ENCODE results near the gene DDR2. TPM values are rescaled to one million over a fixed set of nuclear protein-coding genes. Genes with fewer than 3 reads are reported as not detected.
"Not testable (repeated sequence)": the region's sequence is repeated elsewhere in the genome, so short reads cannot be mapped to it uniquely, and the experiment has no call there.

DDR2 gene
- total RNA-seq, 2 donors from 2014 or later = 14.2 to 27.0 TPM

DNA sequence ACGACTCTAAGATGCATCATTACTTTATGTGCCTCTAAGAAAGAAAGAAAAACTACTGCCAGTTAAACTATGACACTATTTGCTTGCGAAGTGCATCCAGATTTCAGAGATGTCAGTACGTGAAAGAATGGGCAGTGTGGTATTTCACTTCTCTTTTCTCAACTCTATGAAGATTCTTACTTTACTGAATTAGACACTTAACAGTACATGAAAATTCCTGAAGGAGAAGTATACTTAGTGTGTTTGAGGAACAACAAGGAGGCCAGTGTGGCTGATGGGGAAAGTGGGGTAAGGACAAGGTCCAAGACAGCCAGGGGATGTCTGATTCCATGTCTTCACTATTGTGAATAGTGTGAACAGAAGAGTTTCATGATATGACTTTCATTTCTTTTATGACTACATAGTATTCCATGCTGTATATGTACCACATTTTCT is 104.4 kb downstream of the DDR2 start:
- Histone ChIP-seq H3K36me3 (no peaks in the 10 kb centered on the region), H3K9me3 (no peaks in the 10 kb centered on the region), H3K4me3 (no peak overlapping the region), H3K27me3 (replicated peaks; ENCODE audit: insufficient read depth) (no peaks in the 10 kb centered on the region), H3K27ac (no peak overlapping the region), H3K4me1 (replicated peaks) (peaks cover 8% of the 10 kb centered on the region)
- 78% methylated on average over 3 of the region's 3 CpGs for WGBS
- TF ChIP-seq, protein P1, sequence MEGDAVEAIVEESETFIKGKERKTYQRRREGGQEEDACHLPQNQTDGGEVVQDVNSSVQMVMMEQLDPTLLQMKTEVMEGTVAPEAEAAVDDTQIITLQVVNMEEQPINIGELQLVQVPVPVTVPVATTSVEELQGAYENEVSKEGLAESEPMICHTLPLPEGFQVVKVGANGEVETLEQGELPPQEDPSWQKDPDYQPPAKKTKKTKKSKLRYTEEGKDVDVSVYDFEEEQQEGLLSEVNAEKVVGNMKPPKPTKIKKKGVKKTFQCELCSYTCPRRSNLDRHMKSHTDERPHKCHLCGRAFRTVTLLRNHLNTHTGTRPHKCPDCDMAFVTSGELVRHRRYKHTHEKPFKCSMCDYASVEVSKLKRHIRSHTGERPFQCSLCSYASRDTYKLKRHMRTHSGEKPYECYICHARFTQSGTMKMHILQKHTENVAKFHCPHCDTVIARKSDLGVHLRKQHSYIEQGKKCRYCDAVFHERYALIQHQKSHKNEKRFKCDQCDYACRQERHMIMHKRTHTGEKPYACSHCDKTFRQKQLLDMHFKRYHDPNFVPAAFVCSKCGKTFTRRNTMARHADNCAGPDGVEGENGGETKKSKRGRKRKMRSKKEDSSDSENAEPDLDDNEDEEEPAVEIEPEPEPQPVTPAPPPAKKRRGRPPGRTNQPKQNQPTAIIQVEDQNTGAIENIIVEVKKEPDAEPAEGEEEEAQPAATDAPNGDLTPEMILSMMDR (IDR thresholded peaks at IDR 0.05) = no peak
- TF ChIP-seq POLR2AphosphoS5 (IDR thresholded peaks at IDR 0.05) (no peak), POLR2A (IDR thresholded peaks at IDR 0.05) (no peak)
- intact Hi-C loops (cut with DNase I) = loop anchor here (10.0 kb wide), 1 partner anchor 62 kb away; no protein-coding TSS in a partner anchor
- DNase-seq (ENCODE audit: low spot score) = no peak

DNA sequence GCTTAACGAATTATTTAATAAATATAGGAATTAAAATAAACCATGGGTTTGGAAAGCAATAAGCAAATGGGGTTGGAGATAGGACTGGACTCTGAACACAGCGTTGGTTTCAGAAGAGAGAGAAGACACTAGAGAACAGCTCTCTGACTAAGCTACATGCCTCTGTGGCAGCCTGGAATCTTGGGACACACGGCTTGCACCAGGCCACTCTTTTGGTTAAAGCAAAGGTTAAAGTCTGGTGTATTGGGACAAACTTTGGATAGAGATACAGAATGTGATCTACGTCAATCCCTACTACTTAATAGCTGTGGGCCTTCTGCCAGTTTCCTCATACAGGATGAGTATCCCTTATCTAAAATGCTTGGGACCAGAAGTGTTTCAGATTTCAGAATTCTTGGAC is 108.5 kb downstream of the DDR2 start:
- Histone ChIP-seq H3K36me3 (no peaks in the 10 kb centered on the region), H3K4me3 (no peak overlapping the region), H3K9me3 (no peaks in the 10 kb centered on the region), H3K4me1 (replicated peaks) (no peaks in the 10 kb centered on the region), H3K27me3 (replicated peaks; ENCODE audit: insufficient read depth) (no peaks in the 10 kb centered on the region), H3K27ac (no peak overlapping the region)
- TF ChIP-seq POLR2AphosphoS5 (IDR thresholded peaks at IDR 0.05) (no peak), POLR2A (IDR thresholded peaks at IDR 0.05) (no peak)
- TF ChIP-seq, protein P1 (IDR thresholded peaks at IDR 0.05) = no peak
- 63% methylated on average over 4 of the region's 4 CpGs for WGBS
- no peak for DNase-seq (ENCODE audit: low spot score)
- intact Hi-C loops (cut with DNase I) = no loop called here

DNA sequence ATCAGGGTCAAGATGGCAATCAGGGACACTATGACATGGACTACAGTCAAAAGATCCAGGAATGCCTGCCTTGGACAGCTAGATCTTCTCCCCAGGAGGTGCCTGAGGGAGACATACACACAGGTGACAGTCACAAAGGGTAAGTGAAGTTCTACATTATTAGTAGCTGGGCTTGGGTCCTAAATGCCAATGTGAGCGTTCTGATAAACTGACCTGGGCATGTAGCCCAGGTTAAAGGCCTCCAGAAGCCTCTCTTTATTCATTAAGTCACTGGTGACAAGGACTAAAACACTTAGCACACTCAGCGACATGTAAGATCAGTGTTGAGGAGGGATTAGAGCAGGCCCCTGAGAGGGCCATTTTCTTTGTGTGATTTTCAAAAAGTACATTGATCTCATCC is 109.3 kb downstream of the DDR2 start:
- intact Hi-C loops (cut with DNase I) = no loop called here
- no peaks in the 10 kb centered on the region for H3K27me3 ChIP-seq (replicated peaks; ENCODE audit: insufficient read depth)
- 90% methylated on average over 2 of the region's 2 CpGs for WGBS
- TF ChIP-seq, protein P1 (IDR thresholded peaks at IDR 0.05) = no peak
- no peak for TF ChIP-seq POLR2A (IDR thresholded peaks at IDR 0.05)
- no peak for TF ChIP-seq POLR2AphosphoS5 (IDR thresholded peaks at IDR 0.05)
- no peaks in the 10 kb centered on the region for H3K4me1 ChIP-seq (replicated peaks)
- no peak overlapping the region for H3K4me3 ChIP-seq
- H3K36me3 ChIP-seq = no peaks in the 10 kb centered on the region
- H3K9me3 ChIP-seq = no peaks in the 10 kb centered on the region
- no peak for DNase-seq (ENCODE audit: low spot score)
- no peak overlapping the region for H3K27ac ChIP-seq

DNA sequence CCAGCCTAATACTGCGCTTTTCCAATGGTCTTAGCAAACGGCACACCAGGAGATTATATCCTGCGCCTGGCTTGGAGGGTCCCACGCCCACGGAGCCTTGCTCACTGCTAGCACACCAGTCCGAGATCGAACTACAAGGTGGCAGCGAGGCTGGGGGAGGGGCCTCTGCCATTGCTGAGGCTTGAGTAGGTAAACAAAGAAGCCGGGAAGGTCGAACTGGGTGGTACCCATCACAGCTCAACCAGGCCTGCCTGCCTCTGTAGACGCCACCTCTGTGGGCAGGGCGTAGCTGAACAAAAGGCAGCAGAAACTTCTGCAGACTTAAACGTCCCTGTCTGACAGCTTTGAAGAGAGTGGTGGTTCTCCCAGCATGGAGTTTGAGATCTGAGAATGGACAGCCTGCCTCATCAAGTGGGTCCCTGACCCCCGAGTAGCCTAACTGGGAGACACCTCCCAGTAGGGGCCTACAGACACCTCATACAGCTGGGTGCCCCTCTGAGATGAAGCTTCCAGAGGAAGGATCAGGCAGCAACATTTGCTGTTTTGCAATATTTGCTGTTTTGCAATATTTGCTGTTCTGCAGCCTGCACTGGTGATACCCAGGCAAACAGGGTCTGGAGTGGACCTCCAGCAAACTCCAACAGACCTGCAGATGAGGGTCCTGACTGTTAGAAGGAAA is 114.1 kb downstream of the DDR2 start:
- DNase-seq (ENCODE audit: low spot score); H3K9me3 ChIP-seq; H3K36me3 ChIP-seq; H3K27ac ChIP-seq; H3K27me3 ChIP-seq (replicated peaks; ENCODE audit: insufficient read depth); H3K4me3 ChIP-seq; intact Hi-C loops (cut with DNase I); H3K4me1 ChIP-seq (replicated peaks): not testable (repeated sequence)
- WGBS = 94% methylated on average over 14 of the region's 14 CpGs

DNA sequence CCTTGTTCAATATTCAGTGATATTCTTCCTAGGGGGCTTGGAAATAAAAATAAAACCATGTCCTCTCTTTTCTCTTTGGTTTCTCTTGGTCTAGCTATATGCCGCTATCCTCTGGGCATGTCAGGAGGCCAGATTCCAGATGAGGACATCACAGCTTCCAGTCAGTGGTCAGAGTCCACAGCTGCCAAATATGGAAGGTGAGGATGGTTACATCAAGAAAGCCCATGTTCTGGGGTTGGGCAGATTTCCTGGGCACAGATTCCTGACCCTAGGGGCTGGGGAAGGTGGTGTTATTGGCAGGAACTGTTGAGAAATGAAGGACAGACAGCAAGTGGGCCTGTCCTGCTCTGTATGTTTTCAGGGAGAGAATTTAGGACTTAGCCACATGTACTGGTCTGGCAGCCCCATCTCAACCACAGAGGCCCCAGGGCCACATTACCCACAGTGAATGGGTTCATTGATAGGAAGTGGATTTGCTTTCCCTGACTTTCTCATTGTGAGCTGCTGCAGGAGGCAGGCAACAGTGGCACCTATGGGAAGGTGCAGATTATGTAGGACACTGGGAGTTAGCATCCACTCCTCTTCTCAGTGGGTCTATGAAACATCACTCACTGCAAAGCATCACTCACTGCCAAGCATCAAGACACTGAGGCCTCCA is 120.9 kb downstream of the DDR2 start:
- H3K4me1 ChIP-seq (replicated peaks) = no peaks in the 10 kb centered on the region
- whole genome bisulfite sequencing = 100% methylated on average over 1 of the region's 1 CpG
- intact Hi-C loops (cut with DNase I) = no loop called here

More for the DNA sequence above, 120.9 kb downstream of the DDR2 start:
- Histone ChIP-seq H3K27ac (no peak overlapping the region), H3K27me3 (replicated peaks; ENCODE audit: insufficient read depth) (no peaks in the 10 kb centered on the region), H3K9me3 (no peaks in the 10 kb centered on the region), H3K4me3 (no peak overlapping the region), H3K36me3 (no peaks in the 10 kb centered on the region)
- TF ChIP-seq, protein P1 (IDR thresholded peaks at IDR 0.05) = no peak
- TF ChIP-seq POLR2AphosphoS5 (IDR thresholded peaks at IDR 0.05) (no peak), POLR2A (IDR thresholded peaks at IDR 0.05) (no peak)
- DNase-seq (ENCODE audit: low spot score) = no peak
